ENCODE measurements around the gene BRIP1.
"Not testable (repeated sequence)": the region's sequence is repeated elsewhere in the genome, so short reads cannot be mapped to it uniquely, and the experiment has no call there.

The BRIP1 gene

DNA sequence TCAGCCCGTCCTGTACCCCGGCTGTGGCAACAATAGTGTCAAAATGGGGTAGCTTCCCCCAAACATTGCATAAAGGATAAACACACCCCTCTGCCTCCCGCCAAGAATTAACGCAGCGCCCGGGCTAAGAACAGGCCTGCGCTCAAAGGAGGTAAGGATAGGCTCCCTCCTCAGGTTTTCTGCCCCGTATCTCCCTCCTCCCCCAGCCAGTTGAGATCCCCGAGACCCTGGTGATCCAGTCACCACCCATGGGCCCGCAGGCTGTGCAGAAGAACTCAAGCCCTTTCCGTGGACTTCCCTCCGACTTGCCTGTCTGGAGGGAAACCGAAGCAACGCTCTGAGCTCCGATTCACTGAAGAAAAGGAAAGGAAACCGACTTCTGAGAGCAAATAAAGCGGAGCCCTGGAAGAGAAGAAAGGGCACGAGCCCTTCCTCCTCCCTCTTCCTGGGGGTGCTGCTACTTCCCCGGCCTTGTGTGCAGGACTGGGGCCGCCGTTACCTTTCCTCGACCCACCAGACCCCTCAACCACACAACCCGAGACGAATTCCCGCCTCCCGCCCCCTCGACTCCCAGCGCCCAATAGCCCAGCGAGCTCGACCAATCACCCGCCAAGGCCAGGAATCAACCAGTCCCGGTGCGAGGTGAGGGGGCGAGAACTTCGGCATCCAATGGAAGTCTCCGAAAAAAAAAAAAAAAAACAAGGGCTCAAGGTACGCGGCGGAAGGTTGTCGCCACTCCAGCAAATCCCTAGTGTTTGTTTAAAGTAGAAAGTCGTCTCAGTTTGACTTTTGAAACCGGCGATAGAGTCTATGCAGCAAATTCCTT lies at the start of gene BRIP1:
Gene BRIP1 (minus strand): TSS at position 554 of the 826 bp plus-strand sequence. CDS start 1,989 bp downstream, outside the sequence.
- peak; percentile 68 to 89 (median 81) for DNase-seq (ENCODE audit: low read depth in 4 of 4, low spot score in 1 of 4)

DNA sequence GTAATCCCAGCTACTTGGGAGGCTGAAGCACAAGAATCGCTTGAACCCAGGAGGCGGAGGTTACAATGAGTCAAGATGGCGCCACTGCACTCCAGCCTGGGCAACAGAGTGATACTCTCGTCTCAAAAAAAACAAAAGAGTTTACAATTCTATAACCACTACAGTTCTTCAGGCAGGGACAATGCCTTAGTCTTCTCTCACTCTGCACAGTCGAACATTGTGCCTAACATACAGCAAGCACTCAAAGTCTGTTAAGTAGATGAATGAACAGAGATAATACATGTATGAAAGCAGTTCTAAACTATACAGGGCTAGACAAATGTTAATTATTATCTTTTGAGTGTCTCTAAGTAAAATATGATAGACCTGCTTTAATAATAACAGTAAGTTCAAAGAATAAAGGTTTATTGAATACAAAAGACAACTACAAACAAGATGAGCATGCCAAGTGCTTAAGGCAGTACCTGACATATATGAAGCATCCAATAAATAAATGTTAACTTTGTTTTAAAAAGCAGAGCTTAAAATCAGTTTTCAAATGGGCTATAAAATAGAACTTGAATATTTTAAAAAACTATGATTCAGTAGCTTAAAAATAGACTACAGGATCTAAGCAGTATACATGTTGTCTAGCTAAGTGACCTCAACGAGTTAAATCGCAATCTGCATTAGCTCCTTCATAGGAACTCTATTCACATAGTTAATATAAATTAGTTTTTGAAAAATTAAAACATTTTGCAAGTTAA lies 45.1 kb upstream of the BRIP1 start:
- no peak for DNase-seq (ENCODE audit: low read depth in 4 of 4, low spot score in 1 of 4)

GRCh38 chr17:61907361-61907760 lies 44.0 kb upstream of the BRIP1 start:
- DNase-seq (ENCODE audit: low read depth in 4 of 4, low spot score in 1 of 4), result no peak

DNA sequence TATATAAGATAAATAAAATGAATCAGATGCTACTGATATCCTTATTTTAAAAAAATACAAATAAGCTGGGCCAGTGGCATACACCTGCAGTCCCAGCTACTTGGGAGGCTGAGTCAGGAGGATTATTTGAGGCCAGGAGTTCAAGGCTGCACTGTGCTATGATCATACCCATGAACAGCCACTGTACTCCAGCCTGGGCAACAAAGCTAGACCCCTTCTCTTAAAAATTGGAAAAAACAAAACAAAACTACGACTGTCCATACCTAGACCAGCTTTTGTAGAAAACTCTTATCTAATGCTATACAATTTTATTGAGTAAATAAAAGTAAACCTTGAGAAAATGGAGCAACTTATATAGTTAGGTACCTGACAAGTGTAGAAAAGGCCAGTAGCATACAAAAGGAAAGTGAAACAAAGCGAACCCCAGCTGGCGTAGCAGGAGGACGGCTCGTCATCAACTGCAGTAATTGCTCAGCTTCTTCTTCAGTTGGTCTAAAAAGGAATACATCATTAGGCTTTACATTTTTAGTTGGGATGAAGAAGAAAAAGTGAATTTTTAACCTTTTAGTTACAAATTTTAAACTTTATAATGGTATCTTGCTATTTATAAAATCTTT lies 40.9 kb upstream of the BRIP1 start:
- no peak for DNase-seq (ENCODE audit: low read depth in 4 of 4, low spot score in 1 of 4)

DNA sequence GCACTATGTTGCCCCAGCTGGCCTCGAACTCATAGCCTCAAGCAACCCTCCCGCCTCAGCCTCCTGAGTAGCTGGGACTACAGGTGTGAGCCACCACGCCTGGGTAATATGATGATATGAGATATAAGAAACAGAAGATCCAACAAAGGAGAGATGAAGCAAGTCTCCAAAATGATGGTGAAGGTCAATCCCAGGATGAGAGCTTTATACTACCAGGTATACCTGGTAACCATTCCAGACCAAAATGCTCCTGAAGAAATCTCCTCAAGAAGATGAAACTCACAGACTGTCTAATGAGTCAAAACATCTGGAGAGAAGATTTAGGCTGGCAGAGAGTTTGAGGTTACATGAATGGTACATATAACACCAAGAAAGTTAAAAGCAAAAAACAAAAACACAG lies 39.9 kb upstream of the BRIP1 start:
- no peak for DNase-seq (ENCODE audit: low read depth in 4 of 4, low spot score in 1 of 4)

DNA sequence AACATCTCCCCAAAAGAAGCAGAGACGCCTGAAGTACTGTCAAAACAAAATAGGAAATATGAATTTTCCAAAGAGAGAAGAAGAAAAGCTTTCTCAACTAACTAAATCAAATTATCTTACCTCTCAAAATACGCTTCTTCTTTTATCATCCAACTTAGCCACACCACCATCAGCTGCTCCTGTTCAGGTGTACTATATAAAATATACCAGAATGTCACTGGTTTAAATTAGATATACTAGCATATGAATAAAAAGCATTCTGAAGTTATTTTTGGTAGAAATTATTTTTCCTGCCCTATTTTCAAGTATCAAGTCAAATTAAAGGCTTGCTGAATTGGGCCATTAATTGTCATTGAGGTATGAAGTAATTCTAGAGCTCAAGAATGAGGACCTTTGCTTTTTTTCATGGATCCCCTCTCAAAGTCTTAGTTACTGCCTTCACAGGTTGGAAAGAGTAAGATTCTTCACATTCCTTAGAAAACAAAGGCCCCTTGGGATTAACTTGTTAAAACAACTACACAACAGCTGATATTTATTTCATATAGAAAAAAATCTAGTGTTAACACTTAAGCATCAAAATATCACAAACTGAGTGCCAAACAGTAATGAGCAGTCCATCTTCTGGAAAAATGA lies 34.3 kb upstream of the BRIP1 start:
- no peak for DNase-seq (ENCODE audit: low read depth in 4 of 4, low spot score in 1 of 4)

- DNase-seq (ENCODE audit: low read depth in 4 of 4, low spot score in 1 of 4), result no peak
Observed at GRCh38 chr17:61895391-61895790, 32.1 kb upstream of the BRIP1 start.

DNA sequence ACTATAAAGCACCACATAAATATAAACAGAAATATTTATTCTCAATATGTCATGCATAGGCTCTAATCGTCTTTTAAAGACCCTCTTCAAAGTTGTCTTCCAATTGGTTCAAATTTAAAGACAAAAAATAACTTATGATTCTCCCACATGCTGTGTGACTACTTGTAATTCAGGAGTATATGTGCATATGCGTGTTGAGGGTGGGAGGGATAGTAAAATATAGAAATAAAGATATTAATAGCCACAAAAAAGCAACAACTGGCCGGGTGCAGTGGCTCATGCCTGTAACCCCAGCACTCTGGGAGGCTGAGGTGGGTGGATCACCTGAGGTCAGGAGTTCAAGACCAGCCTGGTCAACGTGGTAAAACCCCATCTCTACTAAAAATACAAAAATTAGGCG lies 31.0 kb upstream of the BRIP1 start:
- not testable (repeated sequence) for DNase-seq (ENCODE audit: low read depth in 4 of 4, low spot score in 1 of 4)

DNA sequence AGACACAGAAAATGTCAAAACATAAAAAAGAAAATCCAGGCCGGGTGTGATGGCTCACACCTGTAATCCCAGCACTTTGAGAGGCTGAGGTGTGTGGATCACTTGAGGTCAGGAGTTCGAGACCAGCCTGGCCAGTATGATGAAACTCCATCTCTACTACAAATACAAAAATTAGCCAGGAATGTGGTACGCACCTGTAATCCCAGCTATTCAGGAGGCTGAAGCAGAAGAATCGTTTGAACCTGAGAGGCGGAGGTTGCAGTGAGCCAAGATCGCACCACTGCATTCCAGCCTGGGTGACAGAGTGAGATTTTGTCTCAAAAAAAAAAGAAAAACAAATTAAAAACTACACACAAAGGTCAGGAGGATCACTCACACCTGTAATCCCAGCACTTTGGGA lies 24.4 kb upstream of the BRIP1 start:
- not testable (repeated sequence) for DNase-seq (ENCODE audit: low read depth in 4 of 4, low spot score in 1 of 4)

DNA sequence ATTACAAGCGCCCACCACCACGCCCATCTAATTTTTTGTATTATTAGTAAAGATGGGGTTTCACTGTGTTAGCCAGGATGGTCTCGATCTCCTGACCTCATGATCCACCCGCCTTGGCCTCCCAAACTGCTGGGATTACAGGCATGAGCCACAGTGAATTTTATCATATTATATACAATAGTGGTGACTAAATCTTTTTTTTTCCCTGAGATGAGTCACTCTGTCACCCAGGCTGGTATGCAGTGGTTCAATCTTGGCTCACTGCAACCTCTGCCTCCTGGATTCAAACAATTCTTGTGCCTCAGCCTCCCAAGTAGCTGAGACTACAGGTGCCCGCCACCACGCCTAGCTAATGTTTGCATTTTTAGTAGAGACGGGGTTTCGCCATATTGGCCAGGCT lies 22.5 kb upstream of the BRIP1 start:
- not testable (repeated sequence) for DNase-seq (ENCODE audit: low read depth in 4 of 4, low spot score in 1 of 4)

DNA sequence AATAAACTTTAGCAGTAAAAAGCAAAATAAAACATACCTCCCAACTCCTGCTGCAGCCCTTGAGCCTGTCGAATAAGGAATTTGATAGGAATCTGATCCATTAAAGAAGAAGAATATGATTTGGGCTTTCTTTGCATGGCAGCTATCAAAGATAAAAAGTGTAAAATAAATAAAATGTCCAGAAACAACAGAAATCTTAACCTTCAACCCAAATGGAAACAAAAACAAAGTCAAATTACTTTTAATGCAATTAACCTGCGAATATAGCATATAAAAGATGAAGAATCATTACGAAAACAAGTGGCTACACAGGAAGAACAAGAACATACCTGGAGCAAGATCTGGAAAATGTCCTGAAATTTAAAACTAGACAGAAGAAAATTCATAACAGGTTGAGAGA lies 21.5 kb upstream of the BRIP1 start:
- DNase-seq (ENCODE audit: low read depth in 4 of 4, low spot score in 1 of 4), result no peak

DNA sequence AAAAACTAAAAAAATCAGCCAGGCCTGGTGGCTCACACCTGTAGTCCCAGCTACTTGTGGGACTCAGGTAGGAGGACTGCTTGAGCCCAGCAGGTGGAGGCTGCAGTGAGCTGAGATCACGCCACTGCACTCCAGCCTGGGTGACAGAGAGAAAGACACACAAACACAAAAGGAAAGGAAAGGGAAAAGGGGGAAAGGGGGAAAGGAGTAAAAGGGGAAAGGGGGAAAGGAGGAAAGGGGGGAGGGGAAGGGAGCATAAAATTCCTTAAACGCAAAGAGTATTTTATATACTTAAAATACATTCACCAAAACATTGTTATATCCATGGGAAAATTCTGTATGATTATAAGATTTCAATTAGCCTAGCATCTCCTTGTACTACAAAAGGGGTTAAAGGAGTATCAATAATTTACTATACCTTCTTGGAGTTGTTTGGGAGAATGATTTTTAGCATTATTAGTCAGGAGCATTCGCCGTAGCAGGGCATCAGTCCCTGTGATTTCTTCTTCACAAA lies 17.3 kb upstream of the BRIP1 start:
- no peak for DNase-seq (ENCODE audit: low read depth in 4 of 4, low spot score in 1 of 4)

DNA sequence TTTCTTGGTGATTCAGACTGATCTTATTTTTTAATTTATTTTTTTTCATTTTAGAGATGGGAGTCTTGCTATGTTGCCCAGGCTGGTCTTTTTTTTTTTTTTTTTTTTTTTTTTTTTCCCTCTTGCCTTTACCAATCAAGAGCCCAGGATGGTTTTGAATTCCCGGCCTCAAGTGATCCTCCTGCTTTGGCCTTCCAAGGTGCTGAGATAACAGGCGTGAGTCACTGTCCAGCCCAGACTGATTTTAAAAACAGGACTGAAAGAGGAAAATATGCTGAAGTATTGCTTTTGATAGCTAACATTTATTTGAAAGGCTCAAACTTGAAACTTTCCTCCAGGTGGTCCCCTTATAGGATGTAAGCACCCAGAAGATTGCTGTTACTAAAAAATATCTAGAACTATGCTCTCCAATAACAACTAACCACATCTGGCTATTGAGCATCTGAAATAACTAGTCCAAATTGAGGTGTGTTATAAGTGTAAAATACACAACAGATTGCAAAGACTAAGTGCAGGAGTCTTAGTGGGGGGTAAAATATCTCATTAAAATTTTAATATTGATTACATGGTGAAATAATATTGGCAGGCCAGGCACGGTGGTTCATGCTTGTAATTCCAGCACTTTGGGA lies 15.8 kb upstream of the BRIP1 start:
- no peak for DNase-seq (ENCODE audit: low read depth in 4 of 4, low spot score in 1 of 4)

DNA sequence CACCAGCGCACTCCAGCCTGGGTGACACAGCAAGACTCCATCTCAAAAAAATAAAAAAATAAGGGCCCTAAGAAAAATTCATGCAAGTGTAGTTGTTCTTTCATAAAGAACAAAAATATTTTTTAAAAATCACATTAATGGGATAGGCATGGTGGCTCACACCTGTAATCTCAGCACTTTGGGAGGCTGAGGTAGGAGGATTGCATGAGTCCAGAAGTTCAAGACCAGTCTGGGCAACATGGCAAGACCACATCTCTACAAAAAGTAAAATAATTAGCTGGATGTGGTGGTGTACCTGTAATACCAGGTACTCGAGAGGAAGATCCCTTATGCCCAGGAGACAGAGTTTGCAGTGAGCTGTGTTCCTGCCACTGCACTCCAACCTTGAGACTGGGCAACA lies 15.2 kb upstream of the BRIP1 start:
- no peak for DNase-seq (ENCODE audit: low read depth in 4 of 4, low spot score in 1 of 4)

- no peak for DNase-seq (ENCODE audit: low read depth in 4 of 4, low spot score in 1 of 4)
Observed at GRCh38 chr17:61877837-61878236, 14.5 kb upstream of the BRIP1 start.

DNA sequence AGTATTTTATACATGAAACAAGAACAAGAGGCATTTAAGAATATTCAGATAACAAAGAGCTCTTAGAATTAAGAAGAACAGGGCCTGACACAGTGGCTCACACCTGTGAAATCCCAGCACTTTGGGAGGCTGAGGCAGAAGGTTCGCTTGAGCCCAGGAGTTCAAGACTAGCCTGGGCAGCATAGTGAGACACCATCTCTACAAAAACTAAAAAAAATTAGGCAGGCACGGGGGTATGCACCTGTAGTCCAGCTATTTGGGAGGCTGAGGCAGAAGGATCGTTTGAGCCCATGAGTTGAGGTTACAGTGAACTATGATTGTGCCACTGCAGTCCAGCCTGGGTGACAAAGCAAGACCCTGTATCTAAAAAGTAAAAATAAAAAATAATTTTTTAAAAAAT lies 12.5 kb upstream of the BRIP1 start:
- DNase-seq (ENCODE audit: low read depth in 4 of 4, low spot score in 1 of 4), result no peak

DNA sequence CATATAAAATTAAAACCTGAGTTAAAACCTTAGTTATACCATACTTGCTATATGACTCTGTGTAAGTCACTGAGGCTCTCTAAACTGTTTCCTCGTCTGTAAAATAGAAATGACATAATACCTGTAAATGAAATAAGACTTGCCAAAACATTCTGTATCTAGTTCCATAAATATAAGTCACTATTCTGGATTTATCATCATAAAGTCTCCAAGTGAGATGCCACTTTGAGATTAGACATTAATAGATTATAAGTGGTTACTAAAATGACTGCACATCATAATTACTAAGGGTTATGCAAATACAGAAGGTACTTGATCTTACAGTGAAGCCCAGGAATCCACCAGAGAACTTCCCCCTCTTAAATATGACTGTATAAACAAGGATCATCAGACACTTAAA lies 12.0 kb upstream of the BRIP1 start:
- no peak for DNase-seq (ENCODE audit: low read depth in 4 of 4, low spot score in 1 of 4)

GRCh38 chr17:61874075-61874474 lies 10.7 kb upstream of the BRIP1 start:
- DNase-seq (ENCODE audit: low read depth in 4 of 4, low spot score in 1 of 4), result no peak

DNA sequence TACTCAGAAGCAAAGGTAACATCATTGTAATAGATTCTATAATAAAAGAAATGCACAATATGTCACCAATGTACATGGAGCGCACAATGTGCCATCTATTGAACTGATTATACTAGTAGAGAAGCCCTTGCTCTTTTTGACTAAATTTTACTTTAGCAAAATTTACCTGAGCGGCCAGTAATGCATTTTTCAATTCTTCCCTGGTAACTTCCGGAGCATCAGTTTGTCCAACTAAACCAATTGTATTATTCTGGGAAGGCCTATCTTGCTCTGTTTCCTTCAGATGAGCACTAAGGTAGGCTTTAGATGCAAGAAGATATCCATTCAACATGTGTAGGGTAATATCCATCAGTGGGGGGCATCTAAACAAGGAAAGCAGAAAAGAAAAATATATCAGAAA lies 8.8 kb upstream of the BRIP1 start:
- no peak for DNase-seq (ENCODE audit: low read depth in 4 of 4, low spot score in 1 of 4)

- no peak for DNase-seq (ENCODE audit: low read depth in 4 of 4, low spot score in 1 of 4)
Observed at GRCh38 chr17:61869138-61869537, 5.8 kb upstream of the BRIP1 start.

GRCh38 chr17:61868074-61868473 lies 4.7 kb upstream of the BRIP1 start:
- no peak for DNase-seq (ENCODE audit: low read depth in 4 of 4, low spot score in 1 of 4)
